GM13976 (cell line): Measurements from ENCODE around the gene HOXB3.

Source experiments
- DNase-seq: peaks from one replicate; pipeline ENCODE4 v3.0.0; 2012; ENCODE audit warnings: low spot score
- in situ Hi-C: fragments of 300-500 bp; cut with MboI; formaldehyde crosslinking; loops from one replicate; pipeline ENCODE4 v1.12.0; 2022; ENCODE audit warnings: low sequenced_read_pairs, mixed read lengths, inconsistent platforms; ENCODE audit not compliant: unreplicated experiment
- TF ChIP-seq, protein P1 (sequence below): IDR thresholded peaks from 2 replicates; pipeline ENCODE4 v1.5.1; 2012; ENCODE audit warnings: borderline replicate concordance, mild to moderate bottlenecking; ENCODE audit not compliant: insufficient read depth; ENCODE audit errors: extremely low read depth, missing control alignments, control extremely low read depth

Gene HOXB3

GRCh38 chr17:48528936-48529682 is 60.9 kb downstream of the HOXB3 start:
- in situ Hi-C loops: no loop called here
- no peak for DNase-seq
- TF ChIP-seq, protein P1, sequence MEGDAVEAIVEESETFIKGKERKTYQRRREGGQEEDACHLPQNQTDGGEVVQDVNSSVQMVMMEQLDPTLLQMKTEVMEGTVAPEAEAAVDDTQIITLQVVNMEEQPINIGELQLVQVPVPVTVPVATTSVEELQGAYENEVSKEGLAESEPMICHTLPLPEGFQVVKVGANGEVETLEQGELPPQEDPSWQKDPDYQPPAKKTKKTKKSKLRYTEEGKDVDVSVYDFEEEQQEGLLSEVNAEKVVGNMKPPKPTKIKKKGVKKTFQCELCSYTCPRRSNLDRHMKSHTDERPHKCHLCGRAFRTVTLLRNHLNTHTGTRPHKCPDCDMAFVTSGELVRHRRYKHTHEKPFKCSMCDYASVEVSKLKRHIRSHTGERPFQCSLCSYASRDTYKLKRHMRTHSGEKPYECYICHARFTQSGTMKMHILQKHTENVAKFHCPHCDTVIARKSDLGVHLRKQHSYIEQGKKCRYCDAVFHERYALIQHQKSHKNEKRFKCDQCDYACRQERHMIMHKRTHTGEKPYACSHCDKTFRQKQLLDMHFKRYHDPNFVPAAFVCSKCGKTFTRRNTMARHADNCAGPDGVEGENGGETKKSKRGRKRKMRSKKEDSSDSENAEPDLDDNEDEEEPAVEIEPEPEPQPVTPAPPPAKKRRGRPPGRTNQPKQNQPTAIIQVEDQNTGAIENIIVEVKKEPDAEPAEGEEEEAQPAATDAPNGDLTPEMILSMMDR: no peak

DNA sequence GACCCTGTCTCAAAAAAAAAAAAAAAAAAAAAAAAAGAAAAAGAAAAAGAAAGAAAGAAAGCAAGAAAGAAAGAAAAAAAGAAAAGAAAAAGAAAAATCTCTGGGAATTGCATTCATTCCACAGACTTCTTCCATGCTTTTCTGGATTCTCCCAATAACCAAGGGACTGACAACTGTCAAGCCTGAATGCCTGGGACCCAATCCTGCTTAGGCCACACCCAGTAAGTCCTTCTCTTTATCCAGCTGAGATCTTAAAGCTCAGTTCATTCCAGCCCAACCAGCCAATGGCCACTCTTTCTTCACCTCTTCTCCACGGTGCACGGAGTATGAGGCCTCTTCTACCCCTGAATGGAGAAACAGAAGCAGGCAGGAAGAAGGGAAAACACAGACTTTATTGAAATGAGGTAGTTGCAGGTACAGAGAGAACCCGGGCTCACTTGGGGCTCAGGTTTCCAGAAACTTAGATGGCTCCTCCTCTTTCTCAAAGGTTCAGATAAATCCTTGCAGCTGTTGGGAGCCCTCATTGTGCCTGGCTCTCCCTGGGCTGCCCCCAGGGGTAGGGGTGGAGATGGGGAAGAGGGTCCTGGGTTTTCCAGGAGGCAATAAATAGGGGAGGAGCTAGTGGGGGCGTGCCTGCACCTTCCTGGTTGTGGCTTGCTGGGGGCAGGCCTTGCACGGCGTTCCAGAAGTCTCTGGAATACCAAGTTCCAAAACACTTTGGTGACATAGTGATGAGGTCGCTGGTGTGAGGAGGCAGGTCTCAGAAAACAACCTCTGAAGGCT is 61.7 kb downstream of the HOXB3 start:
- no peak for DNase-seq
- TF ChIP-seq, protein P1: no peak
- in situ Hi-C loops: no loop called here

DNA sequence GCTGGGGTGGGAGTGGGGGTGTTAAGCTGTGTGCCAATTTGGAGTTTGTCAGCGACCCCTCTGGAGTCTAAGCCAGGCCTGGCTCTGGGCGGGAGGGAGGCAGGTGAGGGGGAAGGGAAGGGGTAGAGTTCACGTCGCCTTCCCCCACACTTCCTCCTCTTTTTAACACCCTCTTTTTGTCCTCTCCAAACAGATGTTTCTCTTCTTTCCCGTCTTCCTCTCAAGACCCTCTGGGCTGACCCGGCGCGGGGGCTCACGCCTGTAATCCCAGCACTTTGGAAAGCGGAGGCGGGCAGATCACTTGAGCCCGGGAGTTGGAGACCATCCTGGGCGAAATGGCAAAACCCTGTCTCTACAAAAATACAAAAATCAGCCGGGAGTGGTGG is 62.5 kb downstream of the HOXB3 start:
- in situ Hi-C loops: no loop called here
- TF ChIP-seq, protein P1: no peak
- DNase-seq: no peak

DNA sequence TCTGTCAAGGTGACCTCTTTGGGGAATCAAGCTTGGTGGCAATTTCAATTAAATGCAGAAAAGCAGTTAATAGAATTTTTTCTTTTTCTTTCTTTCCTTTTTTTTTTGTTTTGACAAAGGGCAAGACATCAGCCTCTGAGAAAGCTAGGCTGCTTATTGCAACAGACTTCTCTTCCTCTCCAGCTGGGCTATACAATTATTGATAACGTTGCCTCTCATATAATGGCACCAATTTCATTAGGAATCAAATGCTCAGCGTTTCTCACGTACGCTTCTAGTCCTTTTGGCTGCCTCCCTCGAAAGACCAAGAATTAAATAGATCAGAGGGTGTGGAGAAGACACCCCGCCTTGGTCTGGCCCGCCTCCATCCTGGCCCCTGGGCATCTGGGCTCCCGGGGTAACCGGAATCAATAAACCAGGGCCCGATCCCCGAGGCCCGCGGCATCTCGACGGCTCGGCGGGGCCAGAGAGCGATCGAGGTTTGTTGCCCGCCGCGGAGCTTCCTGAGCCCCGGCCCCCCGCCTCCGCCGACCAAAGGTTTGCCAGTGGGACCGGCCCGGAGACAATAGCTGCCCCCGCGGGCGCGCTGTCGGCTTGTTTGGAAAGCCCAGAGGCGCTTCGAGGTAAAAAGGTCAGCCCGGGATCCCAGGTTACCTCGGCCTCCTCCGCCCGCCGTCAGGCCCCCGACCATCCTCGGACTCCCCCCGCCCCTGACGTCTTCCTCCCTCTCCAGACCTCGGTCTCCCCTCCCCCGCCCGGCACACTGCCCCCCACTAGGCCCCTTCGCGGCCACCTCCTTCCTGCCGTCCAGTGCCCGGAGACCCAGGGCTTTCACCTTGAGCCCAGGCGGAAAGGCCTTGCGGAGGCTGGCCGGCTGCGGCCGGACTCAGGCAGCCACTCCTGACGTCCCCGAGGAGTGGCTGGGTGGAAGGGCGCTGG is 63.2 kb downstream of the HOXB3 start:
- TF ChIP-seq, protein P1: no peak
- DNase-seq: no peak
- in situ Hi-C loops: no loop called here

GRCh38 chr17:48523010-48523409 is 67.0 kb downstream of the HOXB3 start:
- DNase-seq: no peak
- in situ Hi-C loops: no loop called here
- TF ChIP-seq, protein P1: no peak

GRCh38 chr17:48522031-48522653 is 67.9 kb downstream of the HOXB3 start:
- TF ChIP-seq, protein P1: no peak
- no peak for DNase-seq
- in situ Hi-C loops: no loop called here
